Heart left ventricle (tissue), 13 donors: ENCODE results near the gene EPB41L2.

Source experiments
- POLR2A ChIP-seq, 2 donors: fragments of 450-650 bp; IDR thresholded peaks; one replicate each; pipeline ENCODE4 v1.6.1; 2017; ENCODE audit warnings: antibody characterized with exemption in 2 of 2, mild to moderate bottlenecking in 2 of 2, moderate library complexity in 2 of 2
- TF ChIP-seq, protein P1 (sequence below), 12 donors: fragments of 200-600 bp; sonication (generic) in 4 of 12; IDR thresholded peaks; one replicate each; pipeline versions ENCODE4 v1.5.0 to v1.8.0; 2018 to 2022; ENCODE audit warnings: antibody characterized with exemption in 12 of 12, mild to moderate bottlenecking in 5 of 12
- donor health status: ischemic (EF 13 %, LVEDD 7.1; RV severe dilation, severe dysfunction).
- donor health status: DM: no; HTN: yes; CAD: no.
- donor health status: DM: no; HTN: no; CAD: no.
- donor health status: ischemic (EF 25% LVEDD 6.9; RV normal size, moderate dysfunction).
- donor health status: ischemic (EF 25% LVEDD 5.7; RV mildly dilated, moderate dysfunction).
- donor health status: ischemic (EF 35%, LVEDD 5.7; RV mildly dilated, moderate dysfunction).
- donor health status: nonischemic (EF 11% LVEDD 7.7; RV severe dilation, severe dysfunction).
- donor health status: DM: yes; HTN: yes; CAD: no.
- donor health status: PGD.
- donor health status: ischemic (EF 29% LVEDD 5.4; RV normal size, mild dysfunction).
- donor health status: nonischemic (EF 23%, LVEDD 6.1; RV moderate dilation, normal function).

GRCh38 chr6:131051341-131051740 lies 11.7 kb downstream of the EPB41L2 start:
- TF ChIP-seq, protein P1, sequence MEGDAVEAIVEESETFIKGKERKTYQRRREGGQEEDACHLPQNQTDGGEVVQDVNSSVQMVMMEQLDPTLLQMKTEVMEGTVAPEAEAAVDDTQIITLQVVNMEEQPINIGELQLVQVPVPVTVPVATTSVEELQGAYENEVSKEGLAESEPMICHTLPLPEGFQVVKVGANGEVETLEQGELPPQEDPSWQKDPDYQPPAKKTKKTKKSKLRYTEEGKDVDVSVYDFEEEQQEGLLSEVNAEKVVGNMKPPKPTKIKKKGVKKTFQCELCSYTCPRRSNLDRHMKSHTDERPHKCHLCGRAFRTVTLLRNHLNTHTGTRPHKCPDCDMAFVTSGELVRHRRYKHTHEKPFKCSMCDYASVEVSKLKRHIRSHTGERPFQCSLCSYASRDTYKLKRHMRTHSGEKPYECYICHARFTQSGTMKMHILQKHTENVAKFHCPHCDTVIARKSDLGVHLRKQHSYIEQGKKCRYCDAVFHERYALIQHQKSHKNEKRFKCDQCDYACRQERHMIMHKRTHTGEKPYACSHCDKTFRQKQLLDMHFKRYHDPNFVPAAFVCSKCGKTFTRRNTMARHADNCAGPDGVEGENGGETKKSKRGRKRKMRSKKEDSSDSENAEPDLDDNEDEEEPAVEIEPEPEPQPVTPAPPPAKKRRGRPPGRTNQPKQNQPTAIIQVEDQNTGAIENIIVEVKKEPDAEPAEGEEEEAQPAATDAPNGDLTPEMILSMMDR (IDR thresholded peaks at IDR 0.05): no peak
- no peak for TF ChIP-seq POLR2A (IDR thresholded peaks at IDR 0.05)
